K562 (cell line): Measurements from ENCODE around the gene SUPT20H. TPM values are rescaled to one million over a fixed set of nuclear protein-coding genes. Genes with fewer than 3 reads are reported as not detected.

Experiments
- ATAC-seq: fragments of 200-7000 bp; cut with Tn5 transposase; 3 replicates; pipeline ENCODE4 v1.9.1; 2020; ENCODE audit warnings: moderate library complexity
- BruUV-seq: library from RNA; stranded (reverse); fragments of 400-500 nt; replicated peaks from 2 replicates; lab custom pipeline; 2021; lab: Mats Ljungman, UMichigan
- CTCF ChIA-PET: fragments of 300-600 bp; formaldehyde crosslinking; extraction: SDS; loops from one replicate; lab custom pipeline; 2021; ENCODE audit warnings: low intra/inter-chr PET ratio; lab: Yijun Ruan, JAX
- POLR2A ChIA-PET: fragments of 300-600, 350-650 bp; sonication (Branson Sonifier 250); formaldehyde crosslinking; extraction: SDS; loops from one replicate; lab custom pipeline; 2021; ENCODE audit warnings: antibody characterized with exemption, inconsistent platforms; lab: Yijun Ruan, JAX
- DNase-seq, 4 experiments: peaks; one replicate each; pipeline versions ENCODE4 v3.0.0 to v3.0.0-alpha.2; 2011 to 2018; ENCODE audit warnings: low spot score in 3 of 4, mixed read lengths in 3 of 4; ENCODE audit errors: extremely low read depth in 1 of 4
- FAIRE-seq: peaks from 2 replicates; lab custom pipeline; 2011; peaks lifted over from hg19 to GRCh38; lab: Jason Lieb, UNC
- H2AFZ ChIP-seq: 2 replicates; pipeline ENCODE4 v1.6.0; 2011; ENCODE audit warnings: low read depth, low read length, control low read depth, inconsistent platforms
- H3K27ac ChIP-seq: fragments of 200-600 bp; 3 replicates; pipeline ENCODE4 v1.8.0; 2011; ENCODE audit warnings: low read depth, mild to moderate bottlenecking, control low read depth, inconsistent platforms, low read length, moderate library complexity, mixed read lengths; ENCODE audit errors: extremely low read depth
- H3K27me3 ChIP-seq, 2 experiments: fragments of 300-600 bp in 1 of 2; 2 replicates in 1 of 2; 3 replicates in 1 of 2; pipeline versions ENCODE4 v1.6.0 to v1.8.0; 2011; ENCODE audit warnings: inconsistent platforms in 2 of 2, low read length in 2 of 2, mild to moderate bottlenecking in 1 of 2, mixed read lengths in 1 of 2, moderate library complexity in 1 of 2; ENCODE audit not compliant: control insufficient read depth in 2 of 2, insufficient read depth in 2 of 2
- H3K36me3 ChIP-seq: fragments of 300-600 bp; 3 replicates; pipeline ENCODE4 v1.8.0; 2011; ENCODE audit warnings: mild to moderate bottlenecking, low read length, inconsistent platforms; ENCODE audit not compliant: control insufficient read depth, insufficient read depth
- H3K4me1 ChIP-seq, 2 experiments: fragments of 200-600 bp in 1 of 2; replicated peaks in 1 of 2; 2 replicates in 1 of 2; 3 replicates in 1 of 2; pipeline versions ENCODE4 v1.5.1 to v1.8.0; 2011; ENCODE audit warnings: inconsistent platforms in 2 of 2, low read length in 2 of 2, mild to moderate bottlenecking in 1 of 2, mixed read lengths in 1 of 2, moderate library complexity in 1 of 2; ENCODE audit not compliant: control insufficient read depth in 2 of 2, insufficient read depth in 2 of 2
- H3K4me2 ChIP-seq: 2 replicates; pipeline ENCODE4 v1.6.1; 2011; ENCODE audit warnings: low read length, control low read depth, inconsistent platforms, mixed read lengths; ENCODE audit not compliant: insufficient read depth
- H3K4me3 ChIP-seq: fragments of 200-600 bp; sonication (generic), shearing (Covaris generic); 2 replicates; pipeline ENCODE4 v1.5.1; 2016; ENCODE audit warnings: control low read depth, inconsistent platforms
- H3K79me2 ChIP-seq: fragments of 200-600 bp; 3 replicates; pipeline ENCODE4 v1.8.0; 2011; ENCODE audit warnings: low read length, inconsistent platforms; ENCODE audit not compliant: control insufficient read depth, insufficient read depth
- H3K9ac ChIP-seq, 2 experiments: 2 replicates each; pipeline versions ENCODE4 v1.6.0 to v1.6.1; 2011; ENCODE audit warnings: low read depth in 2 of 2, low read length in 2 of 2, control low read depth in 1 of 2, inconsistent platforms in 1 of 2, mild to moderate bottlenecking in 1 of 2, mixed read lengths in 1 of 2; ENCODE audit not compliant: insufficient read depth in 1 of 2
- H3K9me1 ChIP-seq: one replicate; pipeline ENCODE4 v1.6.0; 2011; ENCODE audit warnings: inconsistent platforms, mild to moderate bottlenecking, low read length, moderate library complexity; ENCODE audit not compliant: control insufficient read depth, insufficient read depth
- H3K9me3 ChIP-seq: replicated peaks from 2 replicates; pipeline ENCODE4 v1.5.1; 2011; ENCODE audit warnings: low read depth, low read length, inconsistent platforms; ENCODE audit not compliant: control insufficient read depth, insufficient read depth
- H4K20me1 ChIP-seq: replicated peaks from 2 replicates; pipeline ENCODE4 v1.6.1; 2011; ENCODE audit warnings: low read length, inconsistent platforms, mixed read lengths; ENCODE audit not compliant: control insufficient read depth, insufficient read depth
- GTF2E2 ChIP-seq: fragments of 200-800 bp; sonication (Bioruptor generic); IDR thresholded peaks from 2 replicates; pipeline ENCODE4 v1.6.1; 2016; ENCODE audit warnings: missing genetic modification characterization, missing compliant biosample characterization
- HOMEZ ChIP-seq: fragments of 250-450 bp; sonication (Bioruptor Pico); IDR thresholded peaks from 2 replicates; pipeline ENCODE4 v1.4.0; 2020; ENCODE audit warnings: mild to moderate bottlenecking, moderate library complexity
- IFI16 ChIP-seq: fragments of 250-450 bp; sonication (Bioruptor Pico); IDR thresholded peaks from 2 replicates; pipeline ENCODE4 v2.1.2; 2022; ENCODE audit warnings: mild to moderate bottlenecking, inconsistent platforms
- NBN ChIP-seq: fragments of 450-650 bp; IDR thresholded peaks from 2 replicates; pipeline ENCODE4 v1.6.1; 2016; ENCODE audit warnings: low read depth, mild to moderate bottlenecking
- RBM39 ChIP-seq: fragments of 200-400 bp; formaldehyde crosslinking; optimal IDR thresholded peaks from 2 replicates; pipeline ENCODE3; 2018; ENCODE audit warnings: low read depth, low read length
- ZNF398 ChIP-seq: fragments of 250-450 bp; sonication (Bioruptor Pico); IDR thresholded peaks from 2 replicates; pipeline ENCODE4 v1.8.0; 2021; ENCODE audit warnings: moderate library complexity, mild to moderate bottlenecking, inconsistent platforms
- WGBS: fragments of 100-300 bp; shearing (Covaris generic); methylation state at CpG from one replicate; pipeline ENCODE4 v1.1.6; 2016; ENCODE audit warnings: low coverage, mixed read lengths; ENCODE audit not compliant: insufficient coverage; ENCODE audit errors: missing lambda C conversion rate; 5-methylcytosine and 5-hydroxymethylcytosine counted together
- in situ Hi-C: fragments of 300-500 bp; cut with MboI; formaldehyde crosslinking; loops from 4 replicates; pipeline ENCODE4 v1.15.0; 2018; ENCODE audit warnings: inconsistent platforms, mixed read lengths
- intact Hi-C: fragments of 100-400 bp; cut with micrococcal nuclease; formaldehyde crosslinking; loops from 2 replicates; pipeline ENCODE4 v1.14.2; 2022
- polyA plus RNA-seq, 8 experiments: library from polyadenylated mRNA; depleted of rRNA in 4 of 8; stranded (reverse) in 5 of 8; unstranded in 3 of 8; fragments of >200 nt; fragmentation: Nextera tagmentation in 2 of 8; fragmentation: Illumina TruSeq in 1 of 8; extraction: Ambion mirVana in 2 of 8; extraction: Trizol in 1 of 8; gene quantifications; 2 replicates each; pipeline versions ENCODE4 v1.2.1 to v1.2.3, GENCODE V29; 2011 to 2014; ENCODE audit warnings: inconsistent platforms in 1 of 8, missing spikeins in 1 of 8
- total RNA-seq, 7 experiments: library from RNA; depleted of rRNA in 6 of 7; stranded (reverse); fragments of >200 nt in 6 of 7; fragmentation: Illumina TruSeq in 2 of 7; extraction: Trizol in 2 of 7; gene quantifications; 2 replicates each; pipeline versions ENCODE4 v1.2.1 to v1.2.3, GENCODE V29; 2011 to 2021; ENCODE audit warnings: low replicate concordance in 1 of 7
- TF ChIP-seq, protein P1 (sequence below): fragments of 250-450 bp; sonication (Bioruptor Pico); IDR thresholded peaks from 2 replicates; pipeline ENCODE4 v1.5.0; 2020; ENCODE audit warnings: mild to moderate bottlenecking
- TF ChIP-seq, protein P2 (sequence below): sonication (generic); formaldehyde crosslinking; IDR thresholded peaks from 2 replicates; pipeline ENCODE4 v1.8.1; 2023; ENCODE audit warnings: mild to moderate bottlenecking, missing genetic modification reagents, moderate library complexity

The SUPT20H gene
- total and polyA plus RNA-seq, 9 of the 15 experiments (the other 6 are each of a cell fraction or from before 2014, with no cell fraction given): 11.4 to 71.8 (median 31.7) TPM

- POLR2A ChIA-PET: no interaction called here
- no peaks in the 10 kb centered on the region for H3K4me1 ChIP-seq
- no peak overlapping the region for H2AFZ ChIP-seq
- no peak for DNase-seq
- no peaks in the 10 kb centered on the region for H3K79me2 ChIP-seq
- intact Hi-C loops: no loop called here
- in situ Hi-C loops: loop anchor here (25.0 kb wide), 1 partner anchor 1795 kb away; no protein-coding TSS in a partner anchor
- no peaks in the 10 kb centered on the region for H4K20me1 ChIP-seq
- no peak overlapping the region for H3K9ac ChIP-seq
- no peaks in the 10 kb centered on the region for H3K9me1 ChIP-seq
- H3K27me3 ChIP-seq: no peaks in the 10 kb centered on the region; a peak in 1 of 5 replicates
- no peak for ATAC-seq
- no peak overlapping the region for H3K4me3 ChIP-seq
- no peak overlapping the region for H3K4me2 ChIP-seq
- BruUV-seq: no TSS peak
- H3K9me3 ChIP-seq: no peaks in the 10 kb centered on the region
- no peak for FAIRE-seq
- WGBS: 0% methylated on average over 1 of the region's 1 CpG
- TF ChIP-seq, protein P1, sequence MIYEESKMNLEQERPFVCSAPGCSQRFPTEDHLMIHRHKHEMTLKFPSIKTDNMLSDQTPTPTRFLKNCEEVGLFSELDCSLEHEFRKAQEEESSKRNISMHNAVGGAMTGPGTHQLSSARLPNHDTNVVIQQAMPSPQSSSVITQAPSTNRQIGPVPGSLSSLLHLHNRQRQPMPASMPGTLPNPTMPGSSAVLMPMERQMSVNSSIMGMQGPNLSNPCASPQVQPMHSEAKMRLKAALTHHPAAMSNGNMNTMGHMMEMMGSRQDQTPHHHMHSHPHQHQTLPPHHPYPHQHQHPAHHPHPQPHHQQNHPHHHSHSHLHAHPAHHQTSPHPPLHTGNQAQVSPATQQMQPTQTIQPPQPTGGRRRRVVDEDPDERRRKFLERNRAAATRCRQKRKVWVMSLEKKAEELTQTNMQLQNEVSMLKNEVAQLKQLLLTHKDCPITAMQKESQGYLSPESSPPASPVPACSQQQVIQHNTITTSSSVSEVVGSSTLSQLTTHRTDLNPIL (CRISPR knock-in tag): no peak
- CTCF ChIA-PET: no interaction called here
- no peak overlapping the region for H3K27ac ChIP-seq
- no peaks in the 10 kb centered on the region for H3K36me3 ChIP-seq
These were observed 32.3 kb upstream of the SUPT20H start for GRCh38 chr13:37091835-37092234.

DNA sequence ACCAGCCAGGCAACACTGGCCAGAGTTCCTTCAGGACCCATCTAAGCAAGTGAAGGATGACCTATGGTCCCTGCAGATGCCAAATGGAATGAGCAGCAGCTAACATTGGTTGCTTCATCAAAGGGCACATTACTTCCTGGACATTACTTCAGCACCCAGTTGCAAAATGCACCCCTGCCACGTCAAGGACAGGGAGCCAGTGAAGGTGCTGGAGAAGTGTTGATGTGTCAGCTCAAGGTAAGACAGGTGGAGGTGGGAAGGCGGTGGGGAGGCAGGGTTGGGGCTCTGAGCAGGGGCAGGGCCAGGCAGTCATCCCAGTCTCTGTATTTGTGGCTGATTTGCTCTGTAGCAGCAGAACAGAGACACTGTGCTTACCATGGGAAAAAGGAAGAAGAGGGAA, 31.4 kb upstream of the SUPT20H start:
- TF ChIP-seq HOMEZ (CRISPR knock-in tag) (no peak), GTF2E2 (no peak), RBM39 (no peak), NBN (no peak), ZNF398 (CRISPR knock-in tag) (no peak), IFI16 (CRISPR knock-in tag) (no peak)
- TF ChIP-seq, protein P2, sequence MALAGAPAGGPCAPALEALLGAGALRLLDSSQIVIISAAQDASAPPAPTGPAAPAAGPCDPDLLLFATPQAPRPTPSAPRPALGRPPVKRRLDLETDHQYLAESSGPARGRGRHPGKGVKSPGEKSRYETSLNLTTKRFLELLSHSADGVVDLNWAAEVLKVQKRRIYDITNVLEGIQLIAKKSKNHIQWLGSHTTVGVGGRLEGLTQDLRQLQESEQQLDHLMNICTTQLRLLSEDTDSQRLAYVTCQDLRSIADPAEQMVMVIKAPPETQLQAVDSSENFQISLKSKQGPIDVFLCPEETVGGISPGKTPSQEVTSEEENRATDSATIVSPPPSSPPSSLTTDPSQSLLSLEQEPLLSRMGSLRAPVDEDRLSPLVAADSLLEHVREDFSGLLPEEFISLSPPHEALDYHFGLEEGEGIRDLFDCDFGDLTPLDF: no peak
- in situ Hi-C loops (loop anchor here (25.0 kb wide), 1 partner anchor 1796 kb away; no protein-coding TSS in a partner anchor), intact Hi-C loops (no loop called here)
- Histone ChIP-seq H3K9me1 (no peaks in the 10 kb centered on the region), H4K20me1 (no peaks in the 10 kb centered on the region), H3K9me3 (no peaks in the 10 kb centered on the region), H2AFZ (no peak overlapping the region), H3K36me3 (no peaks in the 10 kb centered on the region), H3K79me2 (no peaks in the 10 kb centered on the region), H3K4me2 (no peak overlapping the region), H3K4me1 (no peaks in the 10 kb centered on the region), H3K9ac (no peak overlapping the region), H3K27me3 (no peaks in the 10 kb centered on the region; a peak in 1 of 5 replicates), H3K27ac (no peak overlapping the region), H3K4me3 (no peak overlapping the region)
- FAIRE-seq (no peak), ATAC-seq (no peak), DNase-seq (no peak)
- no TSS peak for BruUV-seq
- WGBS: 10% methylated on average over 2 of the region's 2 CpGs
- ChIA-PET POLR2A (no interaction called here), CTCF (no interaction called here)
